Activated CD8-positive, alpha-beta memory T cell treated with anti-CD3 and anti-CD28 coated beads for 24 hours (primary cell): ENCODE results near the gene STAP2.
A peak's percentile ranks its signal among the peaks of the same experiment; 100 is the strongest.

ENCODE experiments used
- DNase-seq: peaks from one replicate; pipeline ENCODE4 v3.0.0-alpha.2; 2020

STAP2 gene

DNA sequence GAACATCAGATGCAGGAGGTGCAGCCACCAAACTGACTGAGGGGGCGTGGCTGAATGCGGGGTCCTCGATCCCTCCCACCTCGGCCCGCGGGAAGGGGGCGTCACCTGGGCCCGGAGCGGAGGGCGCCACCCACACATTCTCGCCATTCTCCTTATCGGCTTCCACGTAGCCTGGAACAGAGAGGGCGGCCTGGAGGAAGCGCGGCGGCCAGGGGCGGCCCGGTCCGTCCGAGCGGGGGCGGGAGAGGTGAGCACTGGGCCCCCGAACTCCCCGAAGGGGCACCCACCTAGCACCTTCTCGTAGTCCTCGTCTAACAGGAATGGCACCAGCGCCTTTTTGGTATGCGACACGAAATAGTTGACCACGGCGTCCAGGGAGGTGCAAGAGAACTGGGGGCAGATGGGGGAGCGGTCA, 11.8 kb downstream of the STAP2 start:
- no peak for DNase-seq

DNA sequence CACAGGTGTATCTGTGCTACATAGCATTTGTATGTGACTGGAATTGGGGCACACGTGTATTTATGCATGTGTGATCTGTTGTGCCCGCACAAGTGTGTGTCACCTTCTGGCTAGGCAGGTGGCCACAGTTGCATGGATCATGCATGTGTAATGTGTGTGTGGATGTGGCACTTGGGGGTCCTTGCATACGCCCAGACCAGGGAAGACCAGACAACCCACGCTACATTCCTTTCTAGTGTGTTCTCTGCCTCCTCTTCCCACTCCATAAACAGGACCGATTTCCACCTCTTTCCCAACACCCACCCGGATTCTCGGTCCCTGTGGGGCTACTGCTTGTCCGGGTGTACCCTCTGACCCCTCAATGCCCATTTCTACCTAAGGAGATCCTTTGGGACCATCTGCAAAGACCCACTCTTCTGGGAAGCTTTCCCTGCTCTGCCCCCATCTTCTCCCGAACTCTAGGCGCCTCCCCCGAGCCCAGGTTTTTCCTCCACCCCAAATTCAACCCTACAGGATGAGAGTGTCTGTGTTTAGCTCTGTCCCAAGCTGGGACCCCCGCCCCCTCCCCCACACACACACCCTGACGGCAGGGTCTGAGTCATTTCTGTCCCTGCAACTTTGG, 12.3 kb downstream of the STAP2 start:
- DNase-seq = no peak

DNA sequence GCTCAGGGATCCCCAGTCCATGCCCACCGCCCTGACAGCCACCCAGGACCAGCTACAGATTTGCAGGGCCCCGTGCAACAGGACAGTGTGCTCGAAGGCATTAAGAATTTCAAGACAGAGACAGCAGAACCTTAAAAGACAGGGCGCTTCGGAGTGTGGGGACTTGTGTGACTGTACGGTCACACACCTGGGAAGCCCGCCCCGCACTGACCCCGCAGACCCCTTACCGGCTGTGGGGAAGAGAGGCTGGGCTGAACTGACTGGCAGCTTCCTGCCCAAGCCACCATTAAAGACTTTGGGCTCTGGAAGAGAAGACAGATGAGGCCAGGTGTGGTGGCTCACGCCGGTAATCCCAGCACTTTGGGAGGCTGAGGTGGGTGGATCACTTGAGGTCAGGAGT, 14.4 kb downstream of the STAP2 start:
- DNase-seq = no peak

DNA sequence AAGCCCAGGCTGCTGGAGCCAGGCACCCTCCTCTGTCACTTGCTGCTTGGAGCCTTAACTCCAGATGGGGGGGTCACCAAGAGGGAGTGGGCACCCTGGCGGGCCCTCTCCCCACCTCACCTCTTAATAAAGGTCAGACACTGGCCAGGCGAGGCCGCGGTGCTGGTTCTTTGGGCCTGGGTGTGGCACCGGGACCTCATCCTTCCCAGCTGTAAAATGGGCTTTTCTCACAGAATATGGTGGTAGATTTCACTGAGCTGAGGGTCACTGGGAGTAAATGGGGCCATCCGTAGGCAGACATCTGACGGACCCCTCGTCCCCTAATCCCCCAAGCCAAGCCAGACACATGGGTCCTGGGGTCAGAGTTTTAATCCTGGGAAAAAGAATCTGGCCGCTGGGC, 14.9 kb downstream of the STAP2 start:
- no peak for DNase-seq

DNA sequence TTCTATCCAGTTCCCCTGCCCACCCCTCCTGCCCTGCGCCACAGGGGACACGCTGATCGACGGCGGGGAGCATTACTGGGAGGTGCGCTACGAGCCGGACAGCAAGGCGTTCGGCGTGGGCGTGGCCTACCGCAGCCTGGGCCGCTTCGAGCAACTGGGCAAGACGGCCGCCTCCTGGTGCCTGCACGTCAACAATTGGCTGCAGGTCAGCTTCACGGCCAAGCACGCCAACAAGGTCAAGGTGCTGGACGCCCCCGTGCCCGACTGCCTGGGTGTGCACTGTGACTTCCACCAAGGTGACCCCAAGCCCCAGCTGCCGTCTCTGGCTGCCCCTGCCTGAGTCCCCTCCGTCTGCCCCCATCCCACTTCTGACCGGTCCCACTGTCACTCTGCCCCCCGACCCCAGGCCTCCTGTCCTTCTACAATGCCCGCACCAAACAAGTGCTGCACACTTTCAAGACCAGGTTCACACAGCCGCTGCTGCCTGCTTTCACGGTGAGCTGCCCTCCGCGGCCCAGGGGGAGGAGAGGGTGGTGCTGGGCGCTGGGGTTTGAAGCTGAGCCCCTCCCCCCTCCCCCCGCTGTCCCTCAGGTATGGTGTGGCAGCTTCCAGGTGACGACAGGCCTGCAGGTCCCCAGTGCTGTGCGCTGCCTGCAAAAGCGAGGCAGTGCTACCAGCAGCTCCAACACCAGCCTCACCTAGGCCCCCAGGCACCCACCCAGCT, 15.5 kb downstream of the STAP2 start:
- DNase-seq = no peak

DNA sequence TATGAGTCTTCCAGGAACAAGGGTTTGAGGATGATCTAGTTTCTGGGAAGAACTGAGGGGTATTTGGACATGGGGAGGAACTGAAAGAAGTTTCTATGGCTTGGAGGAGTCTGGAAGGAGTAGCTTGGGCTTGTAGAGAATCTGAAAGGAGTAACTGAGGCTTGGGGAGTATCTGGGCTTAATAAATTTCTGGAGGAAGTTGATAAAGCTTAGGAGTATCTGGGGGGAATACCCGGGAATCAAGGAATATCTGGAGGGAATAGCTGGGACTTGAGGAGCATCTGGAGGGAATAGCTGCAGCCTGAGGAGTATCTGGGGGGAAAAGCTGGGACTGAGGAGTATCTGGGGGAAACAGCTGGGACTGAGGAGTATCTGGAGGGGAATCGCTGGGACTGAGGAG, 18.2 kb downstream of the STAP2 start:
- no peak for DNase-seq

DNA sequence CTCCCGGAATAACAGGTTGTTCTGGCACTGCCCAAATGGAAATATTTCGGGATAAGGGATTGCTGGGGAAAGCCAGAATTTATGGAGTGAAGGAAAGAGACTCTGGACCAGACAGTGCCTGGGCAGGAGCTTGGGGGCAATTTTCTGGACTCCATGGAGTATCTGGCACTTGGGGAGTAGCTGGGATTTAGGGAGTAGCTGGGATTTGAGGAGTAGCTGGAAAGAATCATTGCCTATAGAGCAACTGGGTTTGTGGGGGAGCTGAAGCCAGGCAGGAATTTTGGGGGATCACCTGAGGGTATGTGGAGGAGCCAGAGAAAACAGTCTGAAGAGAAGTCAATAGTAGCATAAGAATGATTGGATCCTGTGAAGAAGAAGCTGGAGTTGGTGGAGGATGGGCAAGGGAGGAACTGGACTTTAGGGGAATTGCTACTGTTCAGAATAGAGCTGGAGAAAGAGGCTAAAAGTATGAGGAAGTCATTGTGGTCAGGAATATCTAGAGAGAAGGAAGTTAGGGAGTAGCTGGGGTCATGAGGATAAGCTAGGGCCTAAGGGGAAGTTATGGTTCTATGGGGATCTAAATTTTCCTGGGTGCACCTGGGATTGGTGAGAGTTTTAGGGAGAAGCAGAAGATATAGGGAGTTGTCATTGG, 19.4 kb downstream of the STAP2 start:
- DNase-seq = no peak

DNA sequence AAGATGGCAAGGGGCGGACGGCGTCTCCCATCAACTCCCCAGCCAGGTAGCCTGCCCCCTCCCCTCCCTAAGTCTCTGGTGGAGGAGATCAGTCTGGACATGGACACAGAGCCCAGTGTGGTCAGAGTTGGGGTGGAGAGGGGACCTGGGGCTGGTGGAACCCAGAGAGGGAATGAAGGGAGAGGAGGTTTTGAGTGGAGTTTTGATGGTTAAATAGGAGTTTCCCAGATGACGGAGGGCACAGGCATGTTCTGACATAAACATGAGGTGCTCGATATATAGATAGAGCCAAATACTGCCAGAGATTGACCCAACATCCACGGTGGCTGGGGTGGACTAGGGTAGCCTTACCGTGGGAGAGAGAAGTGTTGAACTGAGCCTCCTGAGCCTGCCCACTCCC, 20.2 kb downstream of the STAP2 start:
- no peak for DNase-seq

DNA sequence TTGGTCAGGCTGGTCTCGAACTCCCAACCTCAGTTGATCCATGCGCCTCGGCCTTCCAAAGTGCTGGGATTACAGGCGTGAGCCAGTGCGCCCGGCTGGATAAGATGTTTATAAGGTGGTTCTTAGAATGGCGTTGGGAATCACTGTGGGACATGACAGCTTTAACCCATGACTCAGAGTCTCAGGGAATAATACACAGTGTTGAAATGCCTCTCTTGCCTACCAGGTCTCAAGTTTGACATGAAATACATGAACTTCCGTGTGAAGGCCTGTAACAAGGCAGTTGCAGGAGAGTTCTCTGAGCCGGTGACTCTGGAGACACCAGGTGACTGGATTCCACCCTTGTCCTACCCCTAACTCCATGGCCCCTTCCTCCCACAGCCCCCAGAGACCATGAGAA, 21.7 kb downstream of the STAP2 start:
- no peak for DNase-seq

DNA sequence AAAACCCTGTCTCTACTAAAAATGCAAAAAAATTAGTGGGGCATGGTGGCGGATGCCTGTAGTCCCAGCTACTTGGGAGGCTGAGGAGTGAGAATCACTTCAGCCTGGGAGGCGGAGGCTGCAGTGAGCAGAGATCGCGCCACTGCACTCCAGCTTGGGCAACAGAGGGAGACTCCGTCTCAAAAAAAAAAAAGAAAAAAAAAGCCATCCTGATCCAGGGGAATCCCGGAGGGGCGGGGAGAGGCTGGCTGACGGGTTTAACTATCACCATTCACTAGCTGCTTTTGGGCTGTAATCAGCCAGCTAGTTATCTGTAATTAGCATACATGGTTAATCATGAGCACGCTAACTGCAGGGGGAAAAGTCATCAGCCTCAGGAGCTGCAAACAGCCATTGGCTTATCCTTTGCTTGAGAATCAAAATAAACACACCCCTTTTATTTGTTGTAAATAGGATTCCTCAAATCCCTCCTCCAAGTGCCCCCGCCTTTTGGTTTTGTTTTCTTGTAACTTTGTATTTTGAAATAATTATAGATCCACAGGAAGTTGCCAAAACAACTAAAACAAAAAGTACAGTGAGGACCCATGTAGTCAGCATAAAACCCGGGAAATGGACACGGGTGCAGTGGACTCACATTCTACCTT, 24.7 kb downstream of the STAP2 start:
- no peak for DNase-seq

DNA sequence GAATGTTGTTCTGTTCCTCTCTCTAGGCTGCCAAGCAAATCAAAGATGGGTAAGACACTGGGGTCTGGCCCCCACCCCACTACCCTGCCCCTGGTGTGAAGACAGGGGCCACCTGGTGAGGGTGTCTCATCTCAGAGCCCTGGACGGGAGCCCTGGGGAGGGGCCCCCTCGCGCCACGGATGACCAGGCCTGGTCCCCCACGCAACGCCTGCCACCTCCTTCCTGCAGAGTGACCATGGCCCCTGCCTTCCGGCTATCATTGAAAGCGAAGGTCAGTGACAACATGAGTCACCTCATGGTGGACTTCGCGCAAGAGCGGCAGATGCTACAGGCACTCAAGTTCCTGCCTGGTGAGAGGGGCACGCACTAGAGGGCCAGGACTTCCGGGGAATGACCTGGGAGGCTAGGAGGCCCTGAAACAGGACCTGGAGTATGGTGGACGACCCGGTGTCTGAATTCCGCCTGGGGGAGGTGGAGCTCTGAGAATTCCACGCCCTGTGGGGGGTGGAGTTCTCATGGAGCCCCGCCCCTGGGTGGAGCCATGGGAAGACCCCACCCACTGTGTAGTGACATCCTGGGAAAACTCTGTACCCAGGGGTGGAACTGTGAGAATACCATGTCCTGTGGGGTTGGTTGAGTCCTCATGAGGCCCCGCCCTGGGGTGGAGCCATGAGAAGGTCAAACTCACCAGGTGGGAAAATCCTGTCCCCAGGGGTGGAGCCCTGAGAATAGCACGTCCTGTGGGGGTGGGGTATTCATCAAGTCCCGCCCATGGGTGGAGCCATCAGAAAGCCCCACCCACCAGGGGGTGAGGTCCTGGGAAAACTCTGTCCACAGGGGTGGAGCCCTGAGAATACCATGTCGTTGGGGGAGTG, 28.1 kb downstream of the STAP2 start:
- DNase-seq = no peak

DNA sequence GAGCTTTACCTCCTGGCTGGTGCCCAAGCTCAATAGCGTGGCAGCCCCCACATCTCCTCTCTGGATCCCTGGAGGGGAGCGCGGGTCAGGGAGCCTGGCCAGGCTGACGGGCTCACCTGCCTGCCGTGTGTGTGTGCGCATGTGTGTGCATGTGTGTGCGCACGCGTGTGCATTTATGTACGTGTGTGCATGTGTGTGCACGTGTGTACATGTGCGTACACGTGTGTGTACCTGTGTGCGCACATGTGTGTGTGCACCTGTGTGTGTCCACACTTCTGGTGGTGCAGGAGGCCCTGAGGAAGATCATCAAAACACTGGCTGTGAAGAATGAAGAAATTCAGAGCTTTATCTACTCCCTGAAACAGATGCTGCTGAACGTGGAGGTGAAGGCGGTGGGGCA, 33.0 kb downstream of the STAP2 start:
- no peak for DNase-seq

DNA sequence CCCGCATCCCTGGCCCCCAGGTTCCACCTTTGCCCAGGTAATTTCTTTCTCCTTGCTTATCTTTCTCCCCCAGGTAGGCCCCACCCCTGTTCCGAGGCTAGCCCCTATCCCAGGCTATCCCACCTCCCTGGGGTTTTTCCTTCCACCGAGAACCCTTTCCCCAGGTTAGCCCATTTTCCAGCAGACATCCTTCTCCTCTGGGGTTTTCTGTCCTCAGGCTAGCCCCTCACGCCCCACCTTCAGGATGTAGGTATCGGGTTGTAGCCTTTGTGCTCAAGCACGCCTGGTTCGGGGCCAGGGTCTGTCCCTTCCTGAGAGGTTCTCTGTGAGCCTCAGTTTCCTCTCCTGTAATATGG, 33.4 kb downstream of the STAP2 start:
- DNase-seq = no peak

DNA sequence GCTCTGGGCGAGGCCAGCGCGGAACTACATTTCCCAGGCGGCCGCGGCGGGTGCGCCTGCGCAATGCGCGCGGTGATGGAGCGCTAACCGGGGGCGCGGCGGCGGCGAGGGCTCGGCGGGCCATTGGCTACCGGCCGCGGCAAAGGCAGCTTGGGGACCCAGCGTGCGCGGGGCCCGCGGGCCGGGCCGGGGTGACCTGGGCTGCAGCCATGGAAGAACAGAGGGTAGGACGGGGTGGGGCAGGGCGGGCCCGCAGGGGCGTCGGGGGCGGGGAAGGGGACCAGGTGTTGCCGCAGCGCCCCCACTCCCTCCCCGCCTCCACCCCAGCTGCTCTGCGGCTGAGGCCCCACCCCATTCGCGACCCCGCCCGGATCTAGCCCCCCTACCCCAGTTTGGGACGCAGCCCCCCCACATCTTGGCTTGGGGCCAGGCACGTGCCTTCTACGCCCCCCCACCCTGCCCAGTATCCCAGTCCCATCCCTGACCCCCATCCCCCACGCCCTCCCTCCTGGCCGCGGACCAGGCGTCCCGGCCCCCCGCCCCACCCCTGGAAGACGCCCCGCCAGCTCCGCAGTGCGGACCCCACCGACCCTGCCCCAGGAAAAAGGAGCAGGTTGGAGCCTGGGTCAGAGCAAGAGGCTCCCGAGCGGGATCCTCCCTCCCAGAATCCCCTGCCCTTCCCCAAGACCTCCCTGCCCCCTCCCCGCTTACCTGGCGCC, 33.9 kb downstream of the STAP2 start, which contains the start of gene FSD1:
FSD1 (plus strand) TSS at position 61 of the 719 bp plus-strand sequence; CDS start at position 210, 149 bp downstream.
- DNase-seq = peak; percentile 89

DNA sequence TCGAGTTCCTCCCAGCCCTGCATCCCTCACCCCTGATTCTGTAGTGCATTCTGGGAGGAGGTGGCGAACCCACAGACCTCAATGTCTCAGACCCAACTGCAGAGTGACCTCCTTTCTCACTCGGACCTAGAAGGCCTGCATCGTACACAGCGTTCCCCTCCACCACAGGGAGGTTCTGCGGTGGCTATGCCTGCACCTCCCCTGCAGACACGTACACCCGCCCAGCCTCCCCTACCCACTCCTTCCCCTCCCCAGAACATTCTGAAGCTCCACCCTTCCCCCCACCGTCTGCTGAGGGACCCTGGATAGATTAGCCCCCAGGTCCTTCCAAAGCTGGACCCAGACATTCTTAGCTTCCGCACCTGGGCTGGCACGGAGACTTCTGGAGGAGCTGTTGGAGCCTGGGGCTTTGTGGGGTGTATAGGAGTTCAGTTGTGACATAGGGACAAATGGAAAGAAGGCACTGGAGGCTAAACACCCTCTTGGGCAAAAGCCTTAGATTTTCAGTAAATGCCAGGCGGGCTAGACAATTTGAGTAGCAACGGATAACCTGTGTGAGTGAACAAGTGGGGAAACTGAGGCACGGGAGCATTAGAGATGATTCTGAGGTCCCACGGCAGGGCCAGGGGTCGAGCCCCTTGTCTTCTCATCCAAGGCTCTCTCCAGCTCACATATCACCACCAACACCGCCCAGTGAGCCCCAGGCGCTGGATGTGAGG, 34.6 kb downstream of the STAP2 start:
- DNase-seq = no peak

DNA sequence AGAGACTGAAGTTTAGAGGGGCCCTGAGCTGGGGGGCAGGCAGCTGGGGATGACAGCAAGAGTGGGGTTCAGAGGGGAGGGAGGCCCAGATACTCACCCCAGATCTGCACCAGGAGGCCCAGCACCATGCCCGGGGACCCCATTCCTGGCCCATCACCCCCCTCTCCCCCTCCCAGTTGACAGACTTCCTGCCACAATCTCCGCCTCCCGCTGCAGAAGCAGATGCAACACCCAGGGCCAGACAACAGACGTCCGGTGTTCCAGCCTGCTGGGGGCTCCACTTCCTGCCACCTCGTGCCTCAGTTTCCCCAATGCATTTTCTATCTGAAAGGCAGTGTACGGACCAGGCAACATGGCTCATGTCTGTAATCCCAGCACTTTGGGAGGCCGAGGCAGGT, 36.4 kb downstream of the STAP2 start, which contains the start of gene TMIGD2:
TMIGD2 (minus strand) TSS at position 147 of the 398 bp plus-strand sequence; CDS start at position 143, 4 bp downstream.
- peak; percentile 68 for DNase-seq

DNA sequence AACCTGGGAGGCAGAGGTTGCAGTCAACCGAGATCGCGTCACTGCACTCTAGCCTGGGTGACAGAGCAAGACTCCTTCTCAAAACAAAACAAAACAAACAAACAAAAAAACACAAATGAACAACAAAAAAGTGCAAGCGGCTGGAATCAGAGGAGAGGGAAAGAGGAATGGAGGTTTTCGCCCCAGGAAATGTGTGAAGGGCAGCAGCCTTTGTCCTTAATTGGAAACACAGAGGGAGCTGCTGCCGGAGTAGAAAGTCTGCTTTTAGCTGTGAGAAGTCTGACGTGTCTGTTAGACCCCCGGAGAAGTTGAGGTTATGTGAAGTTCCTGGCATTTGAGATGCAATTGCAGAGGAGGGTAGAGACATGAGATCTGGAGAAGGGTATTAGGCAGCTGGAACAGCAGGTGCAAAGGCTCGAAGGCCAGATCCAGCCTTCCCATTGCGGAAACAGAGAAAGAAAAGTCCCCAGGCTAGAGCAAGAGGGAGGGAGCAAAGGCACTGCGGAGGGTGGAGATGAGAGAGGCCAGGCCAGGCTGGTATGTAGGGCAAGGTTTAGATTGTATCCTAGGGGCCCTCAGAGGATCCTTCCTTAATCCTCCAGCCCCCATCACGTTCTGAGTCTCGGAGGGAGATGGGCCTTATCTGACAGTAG, 36.9 kb downstream of the STAP2 start:
- no peak for DNase-seq

DNA sequence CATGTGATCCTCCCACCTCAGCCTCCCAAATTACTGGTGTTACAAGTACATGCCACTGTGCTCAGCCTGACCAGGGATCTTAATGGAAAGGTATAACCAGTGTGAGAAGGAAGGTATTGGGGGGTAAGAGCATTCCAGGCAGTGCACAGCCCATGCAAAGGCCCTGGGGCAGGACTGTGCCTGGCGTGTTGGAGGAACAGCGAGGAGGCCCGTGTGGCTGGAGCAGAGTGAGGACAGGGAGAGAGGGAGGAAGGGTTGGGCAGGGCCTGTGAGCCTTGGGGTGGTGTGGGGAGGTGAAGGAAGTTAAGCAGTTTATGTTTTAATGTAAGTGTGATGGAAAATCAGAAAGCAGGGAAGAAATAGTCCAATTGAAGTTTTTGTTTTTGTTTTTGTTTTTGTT, 38.0 kb downstream of the STAP2 start:
- no peak for DNase-seq

DNA sequence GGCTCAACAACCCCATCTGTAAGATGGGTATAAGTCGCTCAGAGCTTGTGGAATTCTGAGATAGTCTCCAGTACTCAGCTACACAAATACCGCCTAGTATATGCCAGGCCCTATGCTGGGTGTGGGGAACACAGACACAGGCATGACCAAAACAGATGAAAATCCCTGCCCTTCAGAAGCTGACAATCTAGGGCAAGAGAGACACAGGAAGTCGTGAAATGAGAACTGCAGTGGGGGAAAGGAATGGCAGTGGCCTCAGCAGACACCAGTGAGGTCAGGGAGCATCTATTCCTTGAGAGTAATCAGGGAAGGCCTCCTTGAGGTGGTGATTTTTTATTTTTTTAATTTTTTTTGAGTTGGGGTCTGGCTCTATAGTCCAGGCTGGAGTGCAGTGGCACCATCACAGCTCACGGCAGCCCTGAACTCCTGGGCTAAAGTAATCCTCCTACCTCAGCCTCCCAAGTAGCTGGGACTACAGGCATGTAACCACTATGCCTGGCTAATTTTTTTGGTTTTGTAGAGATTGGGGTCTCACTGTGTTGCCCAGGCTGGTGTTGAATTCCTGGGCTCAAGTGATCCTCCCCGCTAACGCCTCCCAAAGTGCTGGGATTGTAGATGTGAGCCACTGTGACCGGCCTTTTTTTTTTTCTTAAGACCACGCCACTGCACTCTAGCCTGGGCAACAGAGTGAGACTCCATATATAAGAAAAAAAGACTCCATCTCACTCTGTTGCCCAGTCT, 39.6 kb downstream of the STAP2 start:
- DNase-seq = no peak
